DMS114 treated with DMSO at 0.1 percent for 48 hours (cell line): ENCODE results near the gene UMAD1.

ENCODE experiments used
- DNase-seq: peaks from one replicate; lab custom pipeline; 2025; ENCODE audit not compliant: unreplicated experiment; lab: John Stamatoyannopoulos, UW

The UMAD1 gene

DNA sequence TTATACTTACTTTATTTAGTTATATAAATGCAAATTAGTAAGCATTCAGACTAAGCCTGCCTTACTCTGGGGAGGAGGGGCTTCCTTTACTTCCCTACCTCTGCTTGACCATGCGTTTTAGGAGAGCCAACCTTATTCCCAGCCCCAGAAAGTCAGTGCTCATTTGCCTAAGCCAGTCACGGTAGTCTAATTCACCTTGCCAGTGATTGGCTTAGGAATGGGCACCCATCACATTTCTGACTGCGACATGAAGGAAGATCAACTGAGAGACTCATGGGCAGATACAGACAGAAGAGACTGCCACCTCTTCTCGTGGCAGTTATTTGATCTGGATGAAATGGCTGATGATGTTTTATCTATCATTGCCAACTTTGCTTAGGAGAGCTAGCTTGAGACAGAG lies 48.4 kb downstream of the UMAD1 start:
- DNase-seq: no peak

DNA sequence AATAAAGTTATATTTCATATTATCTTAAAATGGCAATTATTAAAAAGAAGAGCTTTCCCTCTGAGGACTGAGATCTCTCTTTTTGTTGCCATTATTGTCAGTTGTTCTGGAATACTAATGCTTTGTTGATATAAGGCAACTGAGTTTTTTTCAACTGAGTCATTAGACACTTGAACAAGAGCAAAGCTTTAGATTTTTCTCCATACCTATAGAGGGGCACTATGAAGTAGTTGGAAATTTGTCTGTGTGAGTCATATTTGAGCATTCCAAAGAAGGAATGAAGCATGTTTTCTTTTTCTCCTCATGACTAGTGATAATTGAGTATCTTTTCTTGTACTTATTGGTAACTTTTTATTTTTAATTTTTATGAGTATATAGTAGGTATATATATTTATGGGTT lies 53.3 kb downstream of the UMAD1 start:
- DNase-seq: no peak

DNA sequence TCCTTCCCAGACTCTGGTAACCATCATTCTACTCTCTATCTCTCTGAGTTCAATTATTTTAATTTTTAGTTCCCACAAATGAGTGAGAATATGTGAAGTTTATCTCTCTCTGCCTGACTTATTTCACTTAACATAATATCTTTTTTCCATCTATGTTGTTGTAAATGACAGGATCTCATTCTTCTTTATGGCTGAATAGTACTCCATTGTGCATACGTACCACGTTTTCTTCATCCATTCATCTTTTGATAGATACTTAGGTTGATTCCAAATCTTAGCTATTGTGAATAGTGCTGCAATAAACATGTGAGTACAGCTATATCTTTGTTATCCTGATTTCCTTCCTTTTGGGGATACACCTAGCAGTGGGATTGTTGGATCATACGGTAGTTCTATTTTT lies 54.0 kb downstream of the UMAD1 start:
- DNase-seq: no peak

DNA sequence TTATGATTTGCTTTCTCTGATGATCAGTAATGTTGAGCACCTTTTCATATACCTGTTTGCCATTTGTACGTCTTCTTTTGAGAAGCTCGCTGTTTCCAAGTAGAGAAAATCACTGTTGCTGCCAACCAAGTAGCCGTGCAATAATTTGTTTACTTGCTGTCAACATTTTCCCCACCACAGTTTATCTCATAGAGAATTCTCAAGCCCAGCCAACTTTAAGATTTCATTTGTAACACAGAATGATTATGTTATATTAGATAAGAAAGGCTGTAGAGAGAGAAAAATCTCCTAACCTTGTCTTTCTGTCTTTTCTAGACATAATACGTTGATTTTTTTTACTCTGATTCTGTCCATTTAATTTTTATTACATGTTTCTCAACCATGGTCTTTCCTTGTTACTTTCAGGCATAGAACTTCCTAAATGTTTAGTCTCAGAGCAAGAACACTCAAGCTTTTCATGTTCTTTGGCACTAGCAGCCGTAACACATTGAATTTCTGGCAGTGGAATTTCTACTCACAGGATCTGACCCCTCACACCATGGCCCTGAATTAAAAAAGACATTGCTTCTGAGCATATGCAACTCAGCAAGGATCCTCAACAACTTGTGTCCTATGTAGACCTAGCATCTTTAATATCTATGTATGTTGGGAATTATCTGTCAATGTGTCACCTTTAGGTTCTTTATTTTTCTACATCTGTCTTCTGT lies 54.7 kb downstream of the UMAD1 start:
- no peak for DNase-seq

DNA sequence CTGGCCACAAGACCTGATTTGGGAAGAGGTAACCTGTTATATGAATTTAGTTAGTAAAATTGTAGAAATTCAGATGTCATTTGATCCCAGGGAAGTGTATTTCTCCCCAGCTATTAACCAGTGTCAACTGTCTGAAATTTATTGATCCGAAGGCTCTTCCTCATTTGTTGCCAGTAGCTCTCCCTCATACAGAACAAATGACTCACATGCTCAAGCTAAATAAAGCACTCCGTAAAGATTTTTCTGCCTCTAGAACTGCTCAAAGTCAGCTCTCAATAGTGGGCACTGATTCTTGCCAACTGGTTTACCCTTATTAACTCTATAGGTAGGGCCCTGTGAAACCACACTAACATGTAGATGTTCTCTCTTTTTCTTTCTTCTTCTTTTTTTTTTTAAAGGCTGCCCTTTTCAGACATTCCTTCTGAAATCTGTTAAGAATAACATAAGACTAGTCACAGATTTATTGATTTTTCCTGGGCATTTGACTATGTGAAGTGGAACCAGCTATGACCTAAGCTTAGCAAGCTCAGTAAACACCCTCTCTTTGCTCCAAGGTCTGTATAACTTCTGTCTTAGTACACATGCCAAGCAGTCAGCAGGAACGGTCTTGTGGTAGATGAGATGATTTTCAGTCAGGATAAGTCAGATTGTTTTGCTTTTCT lies 56.0 kb downstream of the UMAD1 start:
- DNase-seq: no peak

DNA sequence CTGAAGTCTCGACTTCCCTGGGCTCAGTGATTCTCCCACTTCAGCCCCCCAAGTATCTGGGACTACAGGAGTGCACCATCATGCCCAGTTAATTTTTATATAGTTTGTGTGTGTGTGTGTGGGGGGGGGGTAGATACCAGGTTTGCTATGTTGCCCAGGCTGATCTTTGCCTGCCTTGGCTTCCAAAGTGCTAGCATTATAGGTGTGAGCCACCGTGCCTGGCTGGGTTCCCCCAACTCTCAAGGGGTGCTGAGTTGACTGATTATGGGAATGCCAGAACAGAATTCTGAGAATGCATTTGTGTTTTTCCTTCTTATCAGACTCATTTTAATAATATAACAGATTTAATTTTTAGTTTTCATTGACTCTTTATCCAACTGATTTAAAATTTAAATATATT lies 58.4 kb downstream of the UMAD1 start:
- DNase-seq: no peak

DNA sequence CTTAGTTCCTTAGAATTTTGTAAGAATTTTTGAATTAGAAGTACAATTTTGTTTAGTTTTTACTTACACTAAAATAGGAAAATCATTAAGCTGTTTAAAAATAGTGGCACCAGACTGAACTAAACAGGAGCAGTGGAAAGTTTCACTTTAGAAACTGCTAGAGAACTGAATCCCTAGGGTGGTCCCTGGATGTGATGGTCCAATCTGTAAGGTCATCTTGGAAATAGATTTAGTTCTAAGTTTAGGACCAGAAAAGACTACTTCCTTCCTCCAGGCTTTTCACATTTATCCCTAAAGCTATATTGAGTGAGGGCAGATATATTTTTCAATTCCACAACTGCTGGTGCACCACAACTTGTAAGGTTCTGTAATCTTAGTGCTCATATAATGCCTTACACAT lies 58.8 kb downstream of the UMAD1 start:
- DNase-seq: no peak

DNA sequence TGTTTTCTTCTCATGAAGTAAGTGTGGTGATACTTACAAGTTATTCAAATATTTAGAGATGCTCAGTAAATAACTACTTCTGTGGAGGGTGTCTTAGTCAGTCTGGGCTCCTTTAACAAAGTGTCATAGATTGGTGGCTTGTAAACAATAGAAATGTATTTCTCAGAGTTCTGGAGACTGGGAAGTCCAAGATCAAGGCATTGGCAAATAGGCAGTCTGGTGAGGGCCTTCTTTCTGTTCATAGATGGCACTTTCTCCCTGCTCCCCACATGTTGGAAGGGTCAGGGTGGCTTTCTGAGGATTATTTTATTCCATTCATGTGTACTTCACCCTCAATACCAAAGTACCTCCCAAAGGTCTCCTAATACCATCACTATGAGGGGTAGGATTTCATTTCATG lies 59.4 kb downstream of the UMAD1 start:
- no peak for DNase-seq

DNA sequence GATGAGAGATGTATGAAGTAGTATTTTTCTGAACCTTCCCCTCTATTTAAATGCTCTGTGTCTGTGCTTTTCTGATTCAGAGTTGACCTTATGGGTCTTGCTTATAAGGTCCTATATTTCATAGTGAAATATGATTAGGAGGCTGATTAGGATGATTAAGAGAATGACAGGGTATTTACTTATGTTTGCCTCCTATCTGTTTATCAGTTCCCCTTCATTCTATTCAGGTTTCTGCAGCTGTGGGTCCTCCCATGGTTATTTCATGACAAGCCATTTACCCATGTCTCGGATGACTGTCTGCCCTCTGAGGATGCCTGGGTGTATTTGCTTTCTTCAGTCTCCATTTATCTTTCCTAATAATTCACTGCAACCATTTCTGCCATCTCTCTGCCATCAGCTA lies 61.0 kb downstream of the UMAD1 start:
- no peak for DNase-seq

DNA sequence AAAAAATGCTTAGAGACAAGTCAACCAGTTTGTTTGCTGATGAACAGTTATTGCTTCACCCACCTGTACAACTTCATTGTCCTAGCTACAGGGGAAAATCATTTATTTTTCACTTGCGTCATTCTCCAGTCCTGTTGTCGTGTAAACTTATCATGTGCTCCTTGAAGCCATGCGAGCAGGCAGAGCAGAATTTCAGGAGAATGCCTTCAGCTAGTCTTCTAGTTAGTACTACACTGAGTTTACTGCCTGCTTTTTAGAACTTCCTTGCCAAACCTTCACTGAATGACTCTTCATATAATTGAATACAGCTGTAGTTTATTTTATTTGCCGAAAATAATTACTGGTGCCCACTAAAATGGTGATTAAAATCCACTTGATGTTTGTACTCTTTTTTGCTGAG lies 62.3 kb downstream of the UMAD1 start:
- no peak for DNase-seq

DNA sequence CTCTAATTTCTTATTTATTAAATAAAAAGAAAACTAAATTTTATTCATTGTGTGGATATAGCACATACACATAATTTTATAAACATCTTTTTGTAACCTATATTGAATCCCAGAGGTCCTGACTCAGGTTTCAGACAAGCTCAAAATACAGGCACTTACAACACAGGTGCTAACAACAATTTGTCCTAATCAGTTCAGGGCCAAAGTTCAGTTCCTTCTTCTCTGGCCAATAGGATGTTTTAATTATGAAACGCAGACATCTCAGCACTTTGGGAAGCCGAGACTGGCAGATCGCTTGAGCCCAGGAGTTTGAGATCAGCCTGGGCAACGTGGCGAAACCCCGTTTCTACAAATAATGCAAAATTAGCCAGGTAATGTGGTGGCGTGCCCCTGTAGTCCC lies 62.9 kb downstream of the UMAD1 start:
- no peak for DNase-seq

DNA sequence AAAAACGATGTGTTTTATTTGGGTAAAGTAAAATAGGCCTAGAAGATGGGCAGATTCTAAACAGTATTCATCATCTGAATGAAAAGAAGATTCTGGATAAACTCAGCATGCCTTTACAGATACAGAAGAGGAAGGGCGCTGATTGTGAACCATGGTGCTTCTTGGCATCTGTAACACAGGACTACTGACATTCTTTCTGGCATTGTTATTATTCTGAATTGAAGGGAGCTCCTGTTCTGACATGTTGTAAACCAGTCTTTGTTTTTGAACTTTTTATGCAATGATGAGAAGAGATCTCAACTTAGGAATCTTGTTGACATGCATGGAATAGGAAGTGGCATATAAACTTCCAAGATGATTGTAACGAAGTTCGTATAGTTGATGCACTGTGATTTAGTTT lies 64.3 kb downstream of the UMAD1 start:
- no peak for DNase-seq

DNA sequence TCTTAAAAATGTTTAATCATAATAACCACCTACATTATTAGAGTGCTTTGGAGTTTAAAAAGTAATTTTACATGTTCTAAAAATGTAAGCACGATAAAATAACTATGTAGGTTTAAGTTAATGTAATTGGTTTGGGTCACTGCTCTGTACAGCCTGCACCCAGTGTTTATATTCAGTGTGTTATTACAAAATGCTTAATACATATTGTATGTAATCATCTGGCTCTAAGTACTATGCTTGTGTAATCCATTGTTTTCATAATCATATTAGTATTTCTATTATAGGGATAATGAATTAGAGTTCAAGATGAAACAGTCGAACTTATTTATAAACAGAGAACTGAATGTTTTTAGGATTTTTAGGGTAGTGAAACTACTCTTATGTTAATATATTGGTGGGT lies 64.8 kb downstream of the UMAD1 start:
- no peak for DNase-seq

DNA sequence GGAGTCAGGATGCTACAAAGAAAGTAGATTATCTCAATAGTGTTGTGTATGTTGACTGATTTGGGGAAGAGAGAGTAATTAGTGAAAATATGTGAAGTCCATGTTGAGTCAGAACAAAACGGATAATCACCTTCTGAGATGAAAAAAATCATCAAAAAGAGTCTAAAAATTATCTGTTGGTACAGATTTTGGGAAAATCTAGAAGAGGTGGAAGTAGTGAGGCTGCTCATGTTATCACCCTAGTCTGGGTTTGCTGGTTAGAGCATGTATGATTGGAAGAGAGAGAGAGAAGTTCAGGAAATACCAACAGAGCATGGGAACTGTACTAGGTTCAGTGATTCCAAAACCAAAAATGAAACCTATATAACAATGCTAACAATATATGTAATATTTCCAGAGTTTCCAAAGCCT lies 65.6 kb downstream of the UMAD1 start:
- DNase-seq: no peak

DNA sequence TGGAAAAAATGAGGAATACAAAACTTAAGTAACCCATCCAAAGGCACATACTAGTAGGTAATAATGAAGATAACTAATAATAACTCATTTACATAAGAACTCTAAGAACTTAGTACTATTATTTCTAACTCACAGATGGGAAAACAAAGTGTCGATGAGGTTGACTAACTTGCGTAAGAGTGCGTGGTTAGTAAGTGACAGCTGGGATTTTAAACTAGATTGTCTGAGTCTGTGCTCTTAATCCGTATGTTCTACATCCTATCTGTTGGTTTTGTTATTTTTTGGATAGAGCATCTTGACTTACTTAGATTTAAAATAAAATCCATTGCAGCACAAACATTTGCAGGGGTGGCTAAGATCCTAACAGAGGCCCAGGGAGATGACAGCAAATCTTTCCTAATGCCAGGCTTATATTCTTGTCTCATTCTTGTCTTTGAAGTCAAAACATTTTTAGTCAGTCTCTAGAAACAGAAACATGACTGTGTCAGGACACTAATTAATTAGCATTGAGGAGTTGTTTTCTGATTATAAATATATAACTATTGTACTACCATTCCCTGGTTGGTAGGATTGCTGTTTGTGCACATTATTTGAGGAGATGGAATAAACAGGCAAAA lies 66.1 kb downstream of the UMAD1 start:
- no peak for DNase-seq

DNA sequence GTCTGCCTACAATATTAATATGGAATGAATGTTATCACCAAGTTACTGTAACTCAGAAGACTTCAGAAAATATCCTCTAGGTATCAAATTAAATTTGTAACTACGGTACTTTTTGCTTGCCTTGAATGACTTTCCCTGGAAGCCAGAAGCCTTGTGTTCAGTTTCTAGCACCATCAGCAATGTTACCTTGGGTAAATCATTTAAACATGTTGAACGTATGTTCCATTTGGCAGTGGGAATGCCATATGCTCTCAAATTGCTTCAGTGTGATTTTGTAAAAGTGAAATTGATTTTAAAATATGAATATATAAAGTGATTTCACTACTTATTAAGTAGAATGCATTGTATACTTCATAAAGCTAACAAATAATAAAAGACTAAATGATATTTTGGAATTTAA lies 66.7 kb downstream of the UMAD1 start:
- DNase-seq: no peak

DNA sequence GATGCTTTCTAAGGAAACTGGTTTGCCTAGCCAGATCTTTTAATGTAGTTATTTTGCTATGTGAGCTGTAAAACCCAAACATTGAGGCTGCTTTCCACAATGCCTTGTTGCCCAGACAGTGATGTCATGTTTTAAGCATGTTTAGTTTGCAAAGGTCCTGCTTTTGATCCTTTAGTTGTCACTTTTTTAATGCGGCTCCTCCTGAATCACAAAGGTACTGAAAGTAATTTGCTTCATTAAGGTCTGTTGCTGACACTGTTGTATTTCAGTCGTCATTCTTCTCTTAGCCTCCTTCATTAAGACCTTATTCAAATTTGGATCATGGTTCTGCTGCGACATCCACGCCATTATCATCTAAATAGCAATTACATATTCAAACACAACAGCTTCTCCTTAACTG lies 67.3 kb downstream of the UMAD1 start:
- DNase-seq: no peak

DNA sequence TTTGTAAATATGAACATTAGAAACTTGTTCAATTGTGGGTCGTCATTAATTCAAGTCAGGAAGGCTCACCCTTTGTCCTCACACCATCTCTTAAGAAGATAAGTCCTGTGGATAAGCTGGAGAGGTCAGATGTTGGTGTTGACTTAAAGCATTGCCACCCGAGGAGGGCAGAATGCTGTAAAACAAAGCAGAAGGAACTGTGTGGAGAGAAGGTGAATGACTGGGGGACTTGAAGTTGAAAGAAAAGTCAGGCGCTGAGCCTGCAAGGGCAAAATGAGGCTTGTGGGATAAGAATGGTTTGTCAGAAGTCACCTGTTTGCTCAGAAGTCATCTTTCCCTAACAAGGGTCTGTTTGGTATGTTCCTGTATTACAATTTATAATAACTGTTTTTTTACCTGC lies 68.7 kb downstream of the UMAD1 start:
- no peak for DNase-seq

DNA sequence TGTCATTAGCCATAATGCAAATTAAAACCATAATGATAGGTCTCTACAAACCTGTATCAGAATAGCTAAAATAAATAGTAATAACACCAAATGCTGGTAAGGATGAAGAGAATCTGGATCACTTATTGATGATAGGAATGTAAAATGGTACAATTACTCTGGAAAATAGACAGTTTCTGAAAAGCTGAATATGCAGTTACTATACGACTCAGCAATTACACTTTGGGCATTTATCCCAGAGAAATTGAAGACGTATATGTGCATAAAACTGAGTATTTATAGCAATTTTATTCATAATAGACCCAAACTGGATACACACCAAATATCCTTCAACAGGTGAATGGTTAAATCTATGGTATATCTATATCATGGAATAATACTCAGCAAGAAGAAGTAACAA lies 69.9 kb downstream of the UMAD1 start:
- DNase-seq: no peak

DNA sequence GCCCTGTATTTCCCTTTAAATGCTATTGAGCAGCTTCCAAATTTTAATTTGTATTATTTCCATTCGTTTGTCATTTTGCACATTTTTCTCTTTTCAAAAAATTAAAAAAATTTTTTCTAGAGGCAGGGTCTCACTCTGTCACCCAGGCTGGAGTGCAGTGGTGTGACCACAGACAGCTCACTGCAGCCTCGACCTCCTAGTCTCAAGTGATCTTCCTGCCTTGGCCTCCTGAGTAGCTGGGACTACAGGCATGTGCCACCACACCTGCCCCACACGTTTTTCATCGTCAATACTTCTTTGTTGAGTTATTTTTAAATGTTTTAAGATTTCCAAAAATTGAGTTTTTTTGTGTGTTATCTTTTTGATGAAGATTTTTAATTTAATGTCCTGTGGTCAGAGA lies 73.2 kb downstream of the UMAD1 start:
- no peak for DNase-seq

DNA sequence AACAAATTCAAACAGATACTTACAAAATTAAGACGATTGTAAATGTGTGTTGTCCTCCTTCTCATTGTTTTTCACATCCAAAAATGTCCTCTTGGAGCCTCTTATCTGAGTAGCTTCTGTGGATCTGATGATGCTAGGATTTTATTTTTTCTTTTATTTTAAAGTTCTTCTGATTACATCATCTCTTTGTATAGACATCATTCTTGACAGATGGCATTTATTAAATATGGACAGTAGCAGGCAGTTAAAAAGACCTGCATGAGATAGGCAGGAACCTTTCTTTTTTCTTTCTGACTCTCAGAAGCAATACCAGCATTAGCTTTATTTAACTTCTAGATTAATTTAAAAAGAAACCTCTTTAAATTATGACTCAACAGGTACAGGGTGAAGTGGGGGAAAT lies 77.9 kb downstream of the UMAD1 start, which contains the start of gene RPA3:
TSS of gene RPA3 (minus strand) at position 116 of the 400 bp plus-strand sequence. CDS start 78,189 bp downstream, outside the sequence.
- no peak for DNase-seq

DNA sequence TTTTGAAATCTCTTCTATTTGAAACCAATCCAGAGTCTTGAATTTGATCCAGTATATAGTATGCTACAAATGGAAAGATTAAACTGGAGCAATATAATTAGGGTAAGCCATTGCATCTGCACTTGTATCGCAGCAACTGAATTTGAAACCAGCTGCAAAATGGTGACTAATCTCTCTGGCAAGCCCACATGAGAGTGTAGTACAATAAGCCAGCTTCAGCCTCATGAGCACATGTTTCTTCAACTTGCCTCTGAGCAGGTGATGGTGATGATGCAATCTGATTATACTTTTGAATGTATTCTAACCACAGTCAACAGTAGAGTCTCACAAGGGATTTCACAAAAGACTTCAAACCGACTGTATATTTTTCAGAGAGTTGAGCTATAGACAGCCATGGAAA lies 78.7 kb downstream of the UMAD1 start:
- no peak for DNase-seq

DNA sequence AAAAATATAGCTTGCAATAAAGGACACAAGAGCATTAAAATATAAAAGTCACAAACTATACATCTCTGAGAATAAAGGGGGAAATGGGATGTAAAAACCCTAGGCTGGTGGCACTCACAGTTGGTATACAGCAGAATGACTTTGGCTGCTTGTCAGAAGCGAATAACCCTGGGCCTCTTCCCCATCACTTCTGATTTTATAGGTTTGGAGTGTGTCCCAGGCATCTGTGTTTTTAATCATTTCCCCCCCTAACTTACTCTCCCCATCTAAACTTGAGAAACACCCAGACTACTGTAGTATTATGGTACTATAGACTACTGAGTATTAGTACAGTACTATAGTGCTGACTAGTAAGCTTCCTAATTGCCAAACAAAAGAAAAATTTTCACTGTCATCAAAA lies 79.6 kb downstream of the UMAD1 start:
- DNase-seq: no peak
